ENCODE measurements around the gene MYOZ2. TPM values are rescaled to one million over a fixed set of nuclear protein-coding genes. Genes with fewer than 3 reads are reported as not detected.
"Not testable (repeated sequence)": the region's sequence is repeated elsewhere in the genome, so short reads cannot be mapped to it uniquely, and the experiment has no call there.

Gene MYOZ2
- total RNA-seq, 4 donors from 2014 or later = 0.21 to 0.30 (median 0.22) TPM; not detected in 1

GRCh38 chr4:119172223-119172622 lies 36.6 kb downstream of the MYOZ2 start:
- H3K9me3 ChIP-seq = no peaks in the 10 kb centered on the region
- DNase-seq (ENCODE audit: low spot score in 2 of 2) = no peak
- H3K4me1 ChIP-seq = no peaks in the 10 kb centered on the region
- 89 to 90% methylated on average over 7 of the region's 7 CpGs for WGBS, 2 donors
- H3K4me3 ChIP-seq = no peak overlapping the region
- H3K27me3 ChIP-seq = no peaks in the 10 kb centered on the region
- no peaks in the 10 kb centered on the region for H3K36me3 ChIP-seq
- H3K27ac ChIP-seq = no peak overlapping the region
- TF ChIP-seq EP300 (IDR thresholded peaks at IDR 0.05) (no peak), CTCF (IDR thresholded peaks at IDR 0.05) (no peak), POLR2A (IDR thresholded peaks at IDR 0.05) (no peak)

- 96 to 97% methylated on average over 11 to 17 of the region's 30 CpGs for WGBS, 2 donors
- H3K4me1 ChIP-seq; H3K27ac ChIP-seq; H3K9me3 ChIP-seq; H3K27me3 ChIP-seq; H3K36me3 ChIP-seq; H3K4me3 ChIP-seq; DNase-seq (ENCODE audit: low spot score in 2 of 2): not testable (repeated sequence)
Observed at GRCh38 chr4:119173729-119174361, 38.2 kb downstream of the MYOZ2 start.

GRCh38 chr4:119179011-119179410 lies 43.4 kb downstream of the MYOZ2 start:
- TF ChIP-seq POLR2A (IDR thresholded peaks at IDR 0.05) (no peak), CTCF (IDR thresholded peaks at IDR 0.05) (no peak), EP300 (IDR thresholded peaks at IDR 0.05) (no peak)
- no peaks in the 10 kb centered on the region for H3K27me3 ChIP-seq
- no peak overlapping the region for H3K27ac ChIP-seq
- no peak for DNase-seq (ENCODE audit: low spot score in 2 of 2)
- no peaks in the 10 kb centered on the region for H3K9me3 ChIP-seq
- H3K4me1 ChIP-seq = peaks cover 0 to 3% (median 0%) of the 10 kb centered on the region in 4 donors
- H3K4me3 ChIP-seq = no peak overlapping the region
- WGBS, 2 donors = 63 to 67% methylated on average over 1 of the region's 1 CpG
- H3K36me3 ChIP-seq = no peaks in the 10 kb centered on the region

- no peaks in the 10 kb centered on the region for H3K9me3 ChIP-seq
Observed at GRCh38 chr4:119184128-119184527, 48.5 kb downstream of the MYOZ2 start.

GRCh38 chr4:119189638-119190037 lies 54.0 kb downstream of the MYOZ2 start:
- WGBS, 2 donors = 9 to 10% methylated on average over 1 of the region's 1 CpG
- Histone ChIP-seq H3K4me3 (no peak overlapping the region), H3K27ac (peak overlapping the region; percentile 24 to 85 (median 62)), H3K9me3 (no peaks in the 10 kb centered on the region), H3K36me3 (no peaks in the 10 kb centered on the region), H3K4me1 (peaks cover 0 to 37% (median 18%) of the 10 kb centered on the region in 4 donors), H3K27me3 (no peaks in the 10 kb centered on the region)
- TF ChIP-seq CTCF (IDR thresholded peaks at IDR 0.05) (no peak), EP300 (IDR thresholded peaks at IDR 0.05) (peak; percentile 61 to 94)
- DNase-seq (ENCODE audit: low spot score in 2 of 2) = no peak

More at GRCh38 chr4:119184128-119184527, 48.5 kb downstream of the MYOZ2 start:
- H3K4me3 ChIP-seq = no peak overlapping the region
- H3K27ac ChIP-seq = no peak overlapping the region
- no peaks in the 10 kb centered on the region for H3K36me3 ChIP-seq
- no peaks in the 10 kb centered on the region for H3K27me3 ChIP-seq
- WGBS, 2 donors = 87 to 95% methylated on average over 2 of the region's 2 CpGs
- DNase-seq (ENCODE audit: low spot score in 2 of 2) = no peak
- TF ChIP-seq POLR2A (IDR thresholded peaks at IDR 0.05) (no peak), EP300 (IDR thresholded peaks at IDR 0.05) (no peak), CTCF (IDR thresholded peaks at IDR 0.05) (no peak)
- H3K4me1 ChIP-seq = peaks cover 0 to 12% (median 10%) of the 10 kb centered on the region in 4 donors

Data from tibial nerve (tissue), 4 donors.